RWPE2 (cell line): ENCODE measurements around the gene PTCD2.

Experiments
- ATAC-seq: fragments of 200-7000 bp; cut with Tn5 transposase; 3 replicates; pipeline ENCODE4 v1.9.1; 2021; ENCODE audit warnings: low read depth
- DNase-seq: peaks from one replicate; pipeline ENCODE4 v3.0.0-alpha.2; 2020; ENCODE audit warnings: low spot score
- H3K27ac ChIP-seq: fragments of 450-650 bp; 2 replicates; pipeline ENCODE4 v1.5.1; 2017; ENCODE audit warnings: mild to moderate bottlenecking; ENCODE audit not compliant: poor library complexity, severe bottlenecking
- H3K27me3 ChIP-seq: fragments of 250-450 bp; sonication (Bioruptor Pico); 2 replicates; pipeline ENCODE4 v1.5.1; 2021; ENCODE audit warnings: mild to moderate bottlenecking, moderate library complexity; ENCODE audit not compliant: insufficient read depth, poor library complexity, severe bottlenecking
- H3K36me3 ChIP-seq: fragments of 250-450 bp; sonication (Bioruptor Pico); 2 replicates; pipeline ENCODE4 v1.5.1; 2020; ENCODE audit warnings: low read depth, mild to moderate bottlenecking, moderate library complexity
- H3K4me1 ChIP-seq: fragments of 250-450 bp; sonication (Bioruptor Pico); 2 replicates; pipeline ENCODE4 v1.5.1; 2021; ENCODE audit warnings: mild to moderate bottlenecking, moderate library complexity; ENCODE audit not compliant: insufficient read depth, poor library complexity, severe bottlenecking
- H3K4me3 ChIP-seq: fragments of 250-450 bp; sonication (Bioruptor Pico); 2 replicates; pipeline ENCODE4 v1.5.1; 2021; ENCODE audit warnings: mild to moderate bottlenecking, moderate library complexity; ENCODE audit not compliant: severe bottlenecking
- H3K9me3 ChIP-seq: fragments of 250-450 bp; sonication (Bioruptor Pico); 2 replicates; pipeline ENCODE4 v1.5.1; 2021; ENCODE audit warnings: mild to moderate bottlenecking, moderate library complexity; ENCODE audit not compliant: severe bottlenecking
- CTCF ChIP-seq: fragments of 450-650 bp; IDR thresholded peaks from one replicate; pipeline ENCODE4 v1.5.1; 2017; ENCODE audit warnings: mild to moderate bottlenecking, moderate library complexity; ENCODE audit not compliant: poor library complexity, severe bottlenecking

PTCD2 gene

DNA sequence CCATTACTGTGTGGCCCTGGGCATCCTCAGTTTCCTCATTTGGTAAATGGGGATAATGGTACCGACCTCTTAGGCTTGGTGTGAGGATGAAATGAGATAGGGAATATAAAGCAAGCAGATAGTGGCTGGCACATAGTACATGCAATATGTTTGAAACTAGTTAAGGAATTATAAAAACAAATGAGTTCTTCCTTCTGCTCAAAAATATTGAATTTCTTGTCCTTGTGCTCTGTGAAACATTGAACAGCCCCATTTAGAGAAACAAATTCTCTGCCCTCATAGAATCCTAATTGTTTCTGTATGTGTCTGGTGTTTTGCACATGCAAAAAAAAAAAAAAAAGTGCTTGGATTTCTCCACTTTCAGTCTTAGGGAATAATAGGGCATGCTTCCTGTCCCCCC, 39.7 kb downstream of the PTCD2 start:
- ATAC-seq (no peak), DNase-seq (no peak)
- Histone ChIP-seq H3K27ac (no peak overlapping the region), H3K4me3 (no peak overlapping the region), H3K9me3 (no peaks in the 10 kb centered on the region), H3K27me3 (no peaks in the 10 kb centered on the region), H3K36me3 (peaks cover 33% of the 10 kb centered on the region), H3K4me1 (peaks cover 18% of the 10 kb centered on the region)
- TF ChIP-seq CTCF, result no peak

GRCh38 chr5:72363166-72363802, 43.1 kb downstream of the PTCD2 start:
- peaks cover 32% of the 10 kb centered on the region for H3K36me3 ChIP-seq
- H3K4me1 ChIP-seq, result peaks cover 33% of the 10 kb centered on the region
- TF ChIP-seq CTCF, result no peak
- H3K4me3 ChIP-seq, result no peak overlapping the region
- no peak for DNase-seq
- H3K27me3 ChIP-seq, result no peaks in the 10 kb centered on the region
- ATAC-seq, result peak; percentile 78
- H3K27ac ChIP-seq, result peak overlapping the region; percentile 60
- no peaks in the 10 kb centered on the region for H3K9me3 ChIP-seq

- DNase-seq (no peak), ATAC-seq (no peak)
- TF ChIP-seq CTCF, result no peak
- no peaks in the 10 kb centered on the region for H3K27me3 ChIP-seq
- H3K4me3 ChIP-seq, result no peak overlapping the region
- H3K36me3 ChIP-seq, result peaks cover 25% of the 10 kb centered on the region
- H3K27ac ChIP-seq, result peak overlapping the region; percentile 60
- H3K9me3 ChIP-seq, result no peaks in the 10 kb centered on the region
- H3K4me1 ChIP-seq, result peaks cover 35% of the 10 kb centered on the region
Observed at GRCh38 chr5:72364171-72364570, 44.0 kb downstream of the PTCD2 start.

GRCh38 chr5:72364951-72365350, 44.8 kb downstream of the PTCD2 start:
- peak overlapping the region; percentile 60 for H3K27ac ChIP-seq
- H3K9me3 ChIP-seq, result no peaks in the 10 kb centered on the region
- no peak for TF ChIP-seq CTCF
- peaks cover 25% of the 10 kb centered on the region for H3K36me3 ChIP-seq
- DNase-seq, result no peak
- ATAC-seq, result no peak
- H3K4me1 ChIP-seq, result peaks cover 35% of the 10 kb centered on the region
- no peaks in the 10 kb centered on the region for H3K27me3 ChIP-seq
- H3K4me3 ChIP-seq, result no peak overlapping the region

DNA sequence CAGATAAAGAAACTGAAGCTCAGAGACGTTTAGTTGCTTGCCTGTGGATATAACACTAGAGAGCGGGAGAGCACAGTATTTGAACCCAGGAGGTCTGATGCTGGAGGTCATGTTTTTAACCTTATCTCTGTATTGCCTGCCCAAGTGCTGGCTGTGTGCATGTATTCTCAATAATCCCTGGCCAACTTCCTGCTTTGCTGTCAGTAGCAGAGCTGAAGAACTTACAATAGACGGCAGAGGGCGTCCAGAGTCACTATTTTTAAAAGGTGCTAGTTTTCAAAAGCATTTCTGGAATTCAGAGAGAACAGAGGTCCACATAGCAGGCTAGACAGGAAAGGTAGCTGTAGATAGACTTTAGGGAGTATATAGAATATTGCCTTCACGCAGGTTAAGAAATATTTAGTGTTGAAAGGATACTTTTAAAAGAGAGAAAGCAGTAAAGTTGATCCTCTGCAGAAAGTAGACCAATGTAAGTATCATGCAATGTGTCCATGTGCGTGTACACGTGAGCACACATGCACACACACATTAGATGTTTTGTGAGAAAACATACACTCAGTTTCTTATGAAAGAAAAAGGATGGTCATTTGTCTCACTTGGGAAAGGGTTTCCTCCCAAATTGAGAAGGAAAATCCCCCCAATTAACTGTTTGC, 46.3 kb downstream of the PTCD2 start:
- Histone ChIP-seq H3K9me3 (no peaks in the 10 kb centered on the region), H3K4me1 (peaks cover 35% of the 10 kb centered on the region), H3K27me3 (no peaks in the 10 kb centered on the region), H3K36me3 (peaks cover 22% of the 10 kb centered on the region), H3K4me3 (no peak overlapping the region), H3K27ac (no peak overlapping the region)
- ATAC-seq (peak; percentile 73), DNase-seq (no peak)
- TF ChIP-seq CTCF, result peak; percentile 98
